ENCODE results near the gene UBE2S.
"Not testable (repeated sequence)": the region's sequence is repeated elsewhere in the genome, so short reads cannot be mapped to it uniquely, and the experiment has no call there.

Gene UBE2S

DNA sequence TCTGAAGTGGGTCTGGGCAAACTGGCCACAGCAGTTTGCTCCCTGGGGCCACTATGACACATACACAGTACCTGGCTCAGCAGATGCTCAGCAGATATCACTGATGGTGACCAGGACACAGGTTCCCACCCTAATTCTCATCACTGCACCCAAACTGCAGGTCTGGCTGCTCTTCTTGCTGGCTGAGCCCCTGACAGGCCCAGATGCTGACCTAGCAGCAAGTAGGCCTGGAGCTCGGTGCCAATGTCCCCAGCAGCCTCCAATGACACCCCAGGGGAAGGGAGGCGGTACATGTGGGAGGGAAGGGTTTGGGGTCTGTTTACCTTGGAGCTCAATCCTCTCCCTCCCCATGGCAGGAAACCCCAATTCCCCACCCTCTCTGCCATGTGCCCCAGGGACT is 5.1 kb downstream of the UBE2S start:
- DNase-seq: no peak

DNA sequence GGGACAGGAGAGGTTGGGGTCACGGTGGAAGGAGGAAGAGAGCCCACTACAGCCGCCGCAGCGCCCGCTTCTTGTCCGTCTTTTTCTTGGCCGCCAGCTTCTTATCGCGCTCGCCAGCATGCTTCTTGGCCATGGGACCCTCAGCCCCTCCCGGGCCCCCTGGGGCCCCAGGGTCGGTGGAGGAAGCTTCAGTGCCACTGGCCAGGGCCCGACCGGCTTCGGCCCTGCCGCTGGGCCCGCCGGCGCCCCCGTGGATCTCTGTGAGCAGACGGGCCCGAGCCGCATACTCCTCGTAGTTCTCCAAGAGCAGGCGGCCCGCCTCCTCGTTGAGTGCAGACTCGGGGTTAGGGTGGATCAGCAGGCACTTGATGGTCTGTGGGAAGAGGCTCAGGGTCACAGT is 6.2 kb downstream of the UBE2S start:
- DNase-seq: not testable (repeated sequence)

DNA sequence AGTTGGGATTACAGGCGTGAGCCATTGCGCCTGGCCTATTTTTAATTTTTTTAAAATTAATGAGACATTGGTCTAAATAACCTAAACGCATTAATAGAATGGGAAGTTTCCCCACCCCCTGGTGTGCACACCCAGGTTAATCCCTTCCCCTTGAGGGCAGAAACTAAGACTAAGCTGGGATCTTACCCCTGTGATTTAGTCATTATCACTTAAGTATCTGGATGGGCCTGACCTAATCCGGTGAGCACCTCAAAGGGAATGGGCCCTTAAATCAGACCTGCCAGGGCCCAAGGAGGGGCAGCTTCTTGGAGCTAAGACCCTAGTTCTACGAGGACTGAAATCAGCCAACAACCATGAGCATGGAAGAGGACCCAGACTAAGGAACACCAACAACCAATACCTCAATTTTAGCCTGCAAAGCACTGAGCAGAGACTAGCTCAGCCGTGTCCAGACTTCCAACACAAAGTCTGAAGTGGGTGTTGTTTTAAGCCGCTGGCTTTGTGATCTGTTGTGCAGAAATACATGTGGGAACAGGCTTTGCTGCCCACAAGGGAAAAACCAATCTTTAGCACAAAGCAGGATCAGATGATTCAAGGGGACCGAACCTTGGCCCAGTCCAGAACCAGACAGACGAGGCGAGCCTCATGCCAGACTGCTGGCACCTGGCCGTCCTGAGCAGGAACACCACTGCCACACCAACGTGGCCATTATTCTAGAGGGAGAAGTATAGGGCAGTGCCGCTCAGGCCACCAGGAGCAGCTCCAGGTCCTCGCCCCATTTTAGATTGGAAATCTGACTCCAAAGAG is 7.1 kb downstream of the UBE2S start:
- DNase-seq: no peak

DNA sequence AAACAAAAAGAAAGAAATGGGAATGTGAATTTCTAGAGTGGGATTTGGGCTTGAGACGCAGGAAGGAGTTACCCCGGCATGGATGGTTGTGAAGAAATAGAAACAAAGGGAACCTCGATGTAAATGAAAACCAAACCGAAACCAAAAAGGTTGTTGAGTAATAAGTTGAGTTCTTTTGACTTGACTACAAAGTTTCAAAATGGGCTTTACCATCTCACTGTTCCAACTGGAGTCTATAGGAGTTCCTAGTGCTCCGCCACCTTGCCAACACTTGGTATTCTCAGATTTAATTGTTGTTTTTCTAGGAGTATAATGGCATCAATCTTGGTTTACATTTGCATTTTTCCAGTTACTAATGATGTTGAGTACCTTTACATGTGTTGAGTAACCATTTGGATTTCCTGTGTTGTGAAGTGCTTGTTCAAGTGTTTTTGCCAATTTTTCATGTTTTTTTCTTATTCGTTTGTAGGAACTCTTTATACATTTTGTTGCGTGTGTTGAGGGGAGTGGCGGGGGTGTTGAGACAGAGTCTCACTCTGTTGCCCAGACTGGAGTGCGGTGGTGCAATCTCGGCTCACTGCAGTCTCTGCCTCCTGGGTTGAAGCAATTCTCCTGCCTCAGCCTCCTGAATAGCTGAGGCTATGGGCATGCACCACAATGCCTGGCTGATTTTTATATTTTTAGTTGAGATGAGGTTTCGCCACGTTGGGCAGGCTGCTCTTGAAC is 9.2 kb downstream of the UBE2S start:
- no peak for DNase-seq

DNA sequence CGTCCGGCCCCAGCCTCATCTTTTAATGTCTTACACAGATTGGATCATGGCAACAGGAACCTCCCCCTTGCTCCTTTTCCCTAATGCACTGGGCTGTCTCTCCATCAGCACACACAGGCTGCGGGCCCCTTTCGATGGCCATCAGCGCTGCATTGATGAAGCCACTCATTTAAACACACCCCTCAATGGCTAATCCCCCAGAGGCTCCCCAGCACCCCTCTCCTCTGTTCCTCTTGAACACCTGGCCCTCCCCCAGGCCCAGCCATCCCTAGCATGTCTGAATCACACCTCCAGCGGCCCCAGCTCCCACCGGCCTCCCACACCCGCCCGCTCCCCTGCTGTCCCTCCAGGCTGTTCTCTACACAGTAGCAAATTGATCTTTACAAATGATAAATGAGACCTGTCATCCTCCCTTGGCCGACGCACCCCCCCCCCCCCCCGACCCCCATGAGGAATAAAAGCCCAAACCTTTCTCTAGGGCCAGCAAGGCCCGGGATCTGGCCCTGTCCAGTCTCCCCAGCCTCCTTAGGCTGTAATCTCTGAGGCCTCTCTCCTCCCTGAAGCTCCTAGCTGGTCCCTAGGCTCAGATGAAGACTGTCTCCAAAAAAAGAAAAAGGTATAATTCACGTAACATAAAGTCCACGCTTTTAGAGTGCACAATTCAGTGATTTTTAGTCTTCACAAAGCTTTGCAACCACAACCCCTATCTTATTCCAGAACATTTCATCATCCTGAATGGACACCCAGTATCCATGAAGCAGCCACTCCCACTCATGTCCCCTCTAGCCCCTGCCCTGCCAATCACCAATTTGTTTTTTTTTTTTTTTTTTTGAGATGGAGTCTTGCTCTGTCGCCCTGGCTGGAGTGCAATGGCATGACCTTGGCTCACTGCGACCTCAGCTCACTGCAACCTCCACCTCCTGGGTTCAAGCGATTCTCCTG is 14.5 kb downstream of the UBE2S start:
- DNase-seq: no peak

DNA sequence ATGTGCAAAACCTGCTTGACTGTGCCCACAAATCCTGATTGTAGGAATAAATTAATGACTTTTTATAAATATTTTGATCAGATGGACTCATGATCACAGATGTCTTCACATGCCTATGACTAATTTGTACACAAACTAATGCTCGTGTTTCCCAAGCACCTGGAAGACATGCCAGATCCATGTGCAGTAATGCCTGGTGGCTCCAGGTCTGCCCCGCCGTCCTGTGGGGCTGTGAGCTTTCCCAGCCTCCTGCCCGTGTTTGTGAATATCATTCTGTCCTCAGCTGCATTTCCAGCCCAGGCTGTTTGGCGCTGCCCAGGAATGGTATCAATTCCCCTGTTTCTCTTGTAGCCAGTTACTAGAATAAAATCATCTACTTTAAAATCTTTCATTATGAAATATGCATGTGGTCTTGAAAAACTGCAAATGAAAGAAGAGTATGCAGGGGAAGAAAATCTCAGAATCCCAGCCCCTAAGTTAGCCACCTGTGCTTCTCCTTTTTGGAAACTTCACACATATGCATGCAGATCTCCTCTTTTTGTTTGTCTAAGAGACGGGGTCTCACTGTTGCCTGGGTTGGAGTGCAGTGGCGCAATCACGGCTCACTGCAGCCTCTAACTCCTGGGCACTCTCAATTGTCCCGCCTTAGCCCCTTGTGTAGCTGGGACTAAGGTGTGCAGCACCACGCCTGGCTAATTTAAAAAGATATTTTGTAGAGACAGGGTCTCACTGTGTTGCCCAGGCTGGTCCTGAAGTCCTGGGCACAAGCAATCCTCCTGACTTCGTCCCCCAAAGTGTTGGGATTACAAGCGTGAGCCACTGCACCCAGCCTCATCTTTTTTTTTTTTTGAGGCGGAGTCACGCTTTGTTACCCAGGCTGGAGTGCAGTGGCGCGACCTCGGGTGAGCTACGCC is 15.6 kb downstream of the UBE2S start:
- DNase-seq: no peak

DNA sequence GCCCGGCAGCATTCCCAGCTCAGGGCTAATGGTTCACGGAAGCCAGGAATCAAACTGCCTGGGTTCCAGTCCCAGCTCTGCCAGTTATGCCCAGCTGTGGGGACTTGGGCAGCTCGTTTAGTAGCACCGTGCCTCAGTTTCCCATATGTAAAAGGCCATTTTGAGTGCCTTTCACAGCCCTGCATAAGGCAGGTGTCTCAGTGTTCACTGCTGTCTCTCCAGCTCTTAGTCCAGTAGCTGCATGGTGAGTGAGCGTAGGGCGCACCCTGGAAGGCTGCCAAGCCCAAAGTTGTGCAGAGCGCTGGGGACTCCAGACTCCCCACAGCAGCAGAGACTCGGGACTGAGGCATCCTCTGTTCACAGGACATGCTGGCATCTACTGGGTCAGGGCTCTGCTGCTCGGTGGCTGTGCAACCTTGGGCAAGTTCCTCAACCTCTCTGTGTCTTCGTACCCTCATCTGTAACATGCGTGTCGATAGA is 16.4 kb downstream of the UBE2S start:
- DNase-seq: no peak

DNA sequence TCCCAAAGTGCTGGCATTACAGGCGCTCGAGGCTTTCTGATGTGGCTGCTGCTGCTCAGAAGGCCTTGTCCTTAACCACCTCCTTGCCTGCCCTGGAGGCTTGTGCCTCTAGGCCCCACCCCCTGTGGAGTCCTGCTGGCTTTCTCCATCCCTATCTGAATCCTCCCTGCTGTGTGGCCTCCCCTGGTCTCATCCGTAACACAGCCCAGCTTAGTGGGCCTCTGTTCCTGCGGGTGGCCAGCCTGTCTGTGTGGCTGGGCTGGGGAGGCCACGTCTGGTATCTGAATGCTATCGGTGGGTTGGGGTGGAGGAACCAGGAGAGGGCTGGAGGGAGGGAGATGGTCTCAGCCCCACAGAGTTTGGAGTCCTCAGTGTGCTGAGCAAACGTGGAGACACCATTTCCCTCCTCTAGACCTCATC is 17.1 kb downstream of the UBE2S start:
- no peak for DNase-seq

DNA sequence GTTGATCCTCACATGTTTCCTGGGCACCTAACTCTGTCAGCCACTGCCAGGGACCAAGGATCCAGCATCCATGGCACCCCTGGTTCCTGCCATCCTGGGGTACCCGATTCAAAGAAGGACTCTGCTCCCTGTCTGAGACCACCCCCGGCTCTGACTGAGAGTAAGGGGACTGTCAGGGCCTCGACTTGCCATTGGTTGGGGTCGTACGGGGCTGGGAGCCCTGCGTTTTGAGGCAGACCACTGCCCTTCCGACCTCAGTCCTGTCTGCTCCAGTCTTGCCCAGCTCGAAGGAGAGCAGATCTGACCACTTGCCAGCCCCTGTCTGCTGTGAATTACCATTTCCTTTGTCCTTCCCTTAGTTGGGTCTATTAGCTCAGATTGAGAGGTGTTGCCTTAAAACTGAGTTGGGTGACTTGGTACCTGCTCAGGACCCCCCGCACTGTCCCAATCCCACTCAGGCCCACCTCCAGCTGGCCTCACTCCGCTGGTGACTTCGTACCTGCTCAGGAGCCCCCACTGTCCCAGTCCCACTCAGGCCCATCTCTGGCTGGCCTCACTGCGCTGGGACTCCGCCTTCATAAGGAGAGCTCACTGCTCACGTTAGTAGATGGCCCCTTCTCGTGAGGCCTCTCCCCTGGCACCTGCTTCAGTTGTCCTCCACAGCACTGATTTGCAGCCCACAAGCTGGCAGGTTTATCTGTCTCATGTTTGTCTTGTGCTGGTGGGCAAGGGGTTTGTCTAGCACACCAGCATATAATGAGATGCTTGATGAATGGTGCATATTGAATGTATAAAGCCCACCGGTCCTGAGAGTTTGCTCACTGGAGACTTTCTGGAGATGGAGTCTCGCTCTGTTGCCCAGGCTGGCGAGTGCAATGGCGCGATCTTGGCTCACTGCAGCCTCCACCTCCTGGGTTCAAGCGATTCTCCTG is 17.9 kb downstream of the UBE2S start:
- no peak for DNase-seq

DNA sequence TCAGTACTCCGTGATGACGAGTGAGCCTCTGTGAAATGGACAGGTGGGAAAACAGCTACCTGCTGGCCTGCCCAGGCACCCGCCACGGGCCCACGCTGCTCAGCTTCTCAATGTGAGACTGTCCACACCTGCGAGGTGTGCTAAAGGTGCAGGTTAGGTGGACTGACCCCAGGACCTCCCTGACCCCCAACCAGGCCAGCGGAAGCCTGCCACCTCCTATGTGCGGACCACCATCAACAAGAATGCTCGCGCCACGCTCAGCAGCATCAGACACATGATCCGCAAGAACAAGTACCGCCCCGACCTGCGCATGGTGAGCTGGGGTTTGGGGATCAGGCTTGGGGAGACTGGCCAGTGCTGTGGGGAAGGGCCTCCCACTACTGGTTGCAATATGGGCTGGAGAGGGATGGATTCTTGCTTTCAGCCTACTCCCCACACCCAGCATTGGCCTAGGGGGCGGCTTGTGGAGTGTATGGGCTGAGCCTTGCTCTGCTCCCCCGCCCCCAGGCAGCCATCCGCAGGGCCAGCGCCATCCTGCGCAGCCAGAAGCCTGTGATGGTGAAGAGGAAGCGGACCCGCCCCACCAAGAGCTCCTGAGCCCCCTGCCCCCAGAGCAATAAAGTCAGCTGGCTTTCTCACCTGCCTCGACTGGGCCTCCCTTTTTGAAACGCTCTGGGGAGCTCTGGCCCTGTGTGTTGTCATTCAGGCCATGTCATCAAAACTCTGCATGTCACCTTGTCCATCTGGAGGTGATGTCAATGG is 19.7 kb downstream of the UBE2S start:
- no peak for DNase-seq

DNA sequence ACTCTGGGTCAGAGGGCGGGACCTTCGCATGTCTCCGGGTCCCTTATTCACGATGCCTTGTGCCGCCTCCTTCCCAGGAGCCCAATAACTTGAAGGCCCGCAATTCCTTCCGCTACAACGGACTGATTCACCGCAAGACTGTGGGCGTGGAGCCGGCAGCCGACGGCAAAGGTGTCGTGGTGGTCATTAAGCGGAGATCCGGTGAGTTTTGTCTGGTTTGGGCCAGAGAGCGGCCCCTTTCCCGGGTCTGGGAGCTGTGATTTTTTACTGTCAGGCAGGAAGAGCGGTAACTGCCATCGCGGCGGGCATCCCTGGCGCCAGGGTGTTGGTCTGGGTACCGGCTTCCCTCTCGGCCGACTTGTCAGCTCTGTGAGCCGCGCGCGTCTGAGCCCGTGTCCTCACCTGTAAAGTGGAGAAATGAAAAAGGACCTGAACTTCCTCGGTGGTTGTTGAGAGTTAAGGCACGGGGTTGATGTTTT is 21.1 kb downstream of the UBE2S start:
- DNase-seq: no peak

DNA sequence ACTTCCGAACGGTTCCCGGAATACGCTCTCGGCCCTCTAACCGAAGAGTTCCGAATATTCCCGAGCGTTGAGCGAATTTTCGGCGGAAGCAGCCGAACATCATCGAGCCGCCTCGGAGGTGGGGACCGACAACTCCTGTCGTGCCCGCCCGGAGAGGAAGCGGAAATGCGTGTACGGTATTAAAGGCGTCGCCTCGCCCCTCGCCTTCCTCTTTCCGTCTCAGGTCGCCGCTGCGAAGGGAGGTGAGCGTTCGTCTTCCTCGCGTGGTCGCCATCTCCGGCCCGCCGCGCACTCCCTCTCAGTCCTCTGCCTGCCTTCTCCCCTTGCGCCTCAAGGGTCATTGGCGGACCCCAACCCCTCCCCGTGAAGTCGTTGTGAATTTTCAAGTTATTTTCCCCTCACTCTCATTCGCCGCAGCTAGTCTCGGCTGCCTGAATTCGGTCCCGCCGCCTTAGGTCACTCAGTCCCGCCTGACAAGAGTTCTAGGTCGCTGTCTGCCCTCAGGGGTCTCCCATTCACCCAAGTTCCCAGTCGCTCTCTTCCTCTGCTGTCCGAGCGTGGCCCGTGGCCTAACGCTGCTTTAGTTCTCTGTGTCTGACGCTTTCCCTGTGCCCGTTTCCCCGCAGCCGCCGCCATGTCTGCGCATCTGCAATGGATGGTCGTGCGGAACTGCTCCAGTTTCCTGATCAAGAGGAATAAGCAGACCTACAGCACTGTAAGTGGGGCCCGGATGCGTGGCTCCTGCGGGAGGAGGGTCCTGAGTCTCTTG is 21.7 kb downstream of the UBE2S start, which contains the start of gene RPL28:
RPL28 (plus strand) TSS at position 209 of the 769 bp plus-strand sequence; CDS start at position 635, 426 bp downstream.
- DNase-seq: peak; percentile 97 to 98

DNA sequence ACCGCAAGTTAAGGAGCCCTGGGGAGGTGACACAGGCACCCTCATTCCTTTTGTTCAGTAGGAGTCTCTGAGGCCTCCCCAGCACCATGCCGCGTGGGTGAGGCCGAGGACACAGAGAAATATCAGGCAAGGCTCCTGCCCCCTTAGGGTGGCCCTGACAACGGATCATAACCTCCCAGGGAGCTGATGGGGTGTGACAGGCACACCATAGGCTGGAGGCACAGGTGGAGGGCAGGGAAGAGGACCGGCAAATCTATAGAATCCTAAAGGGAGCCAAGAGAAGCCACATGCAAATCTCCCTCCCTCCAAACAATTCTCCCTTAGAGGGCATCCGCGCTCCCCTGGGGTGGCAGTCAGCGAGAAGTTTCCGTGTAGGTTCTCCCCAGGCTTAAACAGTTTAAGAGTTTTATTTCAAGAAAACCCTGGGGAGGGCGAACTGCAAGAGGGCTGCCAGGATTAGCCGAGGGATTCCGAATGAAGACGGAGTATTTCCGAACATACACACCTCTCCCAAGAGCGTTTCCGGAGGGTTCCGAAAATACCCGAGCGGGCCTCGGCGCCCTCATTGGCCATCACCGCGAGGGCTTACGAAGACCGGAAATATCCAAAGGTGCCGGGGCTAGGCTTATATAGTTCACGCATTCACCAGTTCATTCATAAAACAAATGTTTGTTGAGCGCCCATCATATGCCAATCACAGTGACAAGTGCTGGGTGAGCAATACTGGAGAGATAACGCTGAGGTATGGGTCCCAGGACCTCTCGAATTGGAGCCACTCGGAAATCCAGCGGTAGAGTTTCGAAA is 22.5 kb downstream of the UBE2S start:
- peak; percentile 94 to 95 for DNase-seq

DNA sequence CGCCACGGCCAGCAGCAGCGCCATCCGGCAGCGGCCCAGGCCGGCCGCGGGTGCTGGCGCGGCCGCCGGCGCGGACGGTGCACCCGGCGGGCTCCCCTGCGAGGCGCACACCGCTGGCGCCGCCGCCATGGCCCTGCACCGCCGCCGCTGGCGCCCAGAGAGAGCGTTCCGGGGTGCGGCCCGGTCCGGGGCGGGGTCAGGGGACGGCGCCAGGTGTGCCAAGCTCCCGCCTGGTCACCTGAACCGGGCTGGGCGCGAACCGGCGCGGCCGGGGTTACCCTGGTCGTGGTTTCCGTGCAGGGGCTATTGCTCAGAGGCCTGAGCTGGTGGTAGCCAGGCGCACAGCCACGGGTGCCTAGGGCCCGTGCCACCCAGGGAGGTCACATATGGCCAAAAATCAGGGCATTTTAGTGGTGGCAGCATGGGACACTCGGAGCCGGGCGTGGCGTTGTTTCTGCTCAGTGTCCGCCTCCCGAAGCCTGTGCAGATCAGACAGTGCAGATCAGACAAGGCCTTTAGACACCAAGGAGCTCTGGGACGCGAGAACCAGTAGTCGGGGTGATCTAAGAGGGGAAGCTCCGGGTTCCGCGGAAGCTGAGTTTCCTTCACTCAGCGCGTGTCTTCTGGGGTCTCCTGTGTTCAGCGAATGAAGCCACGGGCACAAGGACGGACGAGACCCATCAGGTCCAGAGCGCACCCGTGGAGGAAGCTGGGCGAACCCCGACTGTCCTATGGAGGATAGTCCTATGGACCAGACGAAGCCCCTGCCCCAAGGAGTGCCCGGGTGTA is 23.3 kb downstream of the UBE2S start, which contains the start of gene TMEM238:
TMEM238 (minus strand) TSS at position 162 of the 789 bp plus-strand sequence; CDS start at position 129, 33 bp downstream.
- peak in 1 of 2 donors; percentile 47 for DNase-seq

DNA sequence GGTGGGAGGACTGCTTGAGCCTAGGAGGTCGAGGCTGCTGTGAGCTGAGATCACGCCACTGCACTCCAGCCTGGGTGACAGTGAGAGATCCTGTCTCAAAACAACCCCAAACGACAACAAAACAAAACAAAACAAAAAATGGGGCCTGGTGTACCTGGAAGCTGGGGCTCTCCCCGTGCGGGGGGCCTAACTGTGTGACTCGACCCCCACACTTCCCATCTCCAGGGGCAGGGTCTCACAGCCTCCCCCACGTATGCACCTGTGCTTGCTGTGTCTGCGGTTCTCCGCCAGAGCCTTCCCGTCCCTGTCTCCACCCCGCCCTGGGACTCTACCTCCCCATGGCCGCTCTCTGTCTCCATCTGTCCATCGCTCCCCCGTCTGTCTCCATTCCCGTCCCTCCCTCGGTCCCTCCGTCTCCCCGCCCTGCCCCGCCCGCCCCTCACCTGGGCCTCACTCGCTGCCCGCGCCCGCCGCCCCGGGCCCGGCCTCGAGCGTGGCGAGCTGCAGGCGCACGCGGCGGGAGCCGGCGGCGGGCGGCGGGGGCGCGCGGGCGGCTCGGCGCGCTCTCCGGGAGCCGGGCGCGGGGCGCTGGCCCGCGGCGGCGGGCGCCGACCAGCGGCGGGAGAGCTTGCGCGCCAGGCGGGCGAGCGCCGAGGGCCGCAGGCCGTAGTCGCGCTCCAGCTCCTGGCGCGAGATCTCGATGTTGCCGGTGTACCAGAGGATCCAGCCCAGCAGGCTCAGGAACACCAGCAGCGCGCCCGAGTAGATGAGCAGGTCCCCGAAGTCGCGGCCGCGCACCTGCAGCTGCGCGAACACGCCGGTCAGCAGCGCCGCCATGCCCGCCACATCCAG is 24.1 kb downstream of the UBE2S start:
- peak; percentile 36 to 41 for DNase-seq

DNA sequence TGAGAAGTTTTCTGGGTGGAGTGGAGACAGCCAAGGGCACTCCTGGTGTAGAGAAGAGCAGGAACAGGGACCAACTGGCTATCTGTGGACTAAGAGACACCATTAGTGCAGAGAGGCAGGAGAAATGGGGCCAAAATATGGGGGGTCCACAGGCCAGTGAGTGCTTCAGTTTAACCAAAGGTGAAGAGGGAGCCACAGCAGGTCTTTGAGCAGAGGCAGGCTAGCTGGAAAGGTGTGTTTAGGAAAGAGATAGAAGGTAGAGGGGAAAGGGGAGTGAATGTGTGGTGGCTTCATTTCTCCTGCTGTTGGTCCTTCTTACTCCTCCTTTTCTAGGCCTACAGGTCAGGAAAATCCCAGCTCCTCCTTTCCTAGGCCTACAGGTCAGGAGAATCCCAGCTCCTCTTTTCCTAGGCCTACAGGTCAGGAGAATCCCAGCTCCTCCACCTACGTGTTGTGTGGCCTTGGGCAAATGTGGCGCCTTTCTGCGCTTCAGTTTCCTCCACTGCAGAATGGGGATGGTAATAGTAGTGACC is 25.0 kb downstream of the UBE2S start:
- no peak for DNase-seq
